HepG2 (cell line): Measurements from ENCODE around the gene ASAP2. TPM values are rescaled to one million over a fixed set of nuclear protein-coding genes. Genes with fewer than 3 reads are reported as not detected.
A peak's percentile ranks its signal among the peaks of the same experiment; 100 is the strongest.

ENCODE experiments used
- CEBPB ChIP-seq: IDR thresholded peaks from 2 replicates; pipeline ENCODE4 v1.6.1; 2011; ENCODE audit warnings: low read depth, low read length, improper control_type of control experiment, borderline replicate concordance
- CENPX ChIP-seq: sonication (generic); formaldehyde crosslinking; IDR thresholded peaks from 2 replicates; pipeline ENCODE4 v1.9.0; 2021; ENCODE audit warnings: mild to moderate bottlenecking, missing genetic modification reagents, moderate library complexity
- ETV5 ChIP-seq: IDR thresholded peaks from 2 replicates; pipeline ENCODE4 v1.6.1; 2018; ENCODE audit warnings: missing biosample characterization, missing genetic modification reagents, inconsistent platforms, borderline replicate concordance
- GATAD2A ChIP-seq: IDR thresholded peaks from 2 replicates; pipeline ENCODE4 v1.6.1; 2016
- MZF1 ChIP-seq: sonication (generic); formaldehyde crosslinking; IDR thresholded peaks from 2 replicates; pipeline ENCODE4 v1.8.1; 2023; ENCODE audit warnings: mild to moderate bottlenecking, missing genetic modification reagents, borderline replicate concordance
- SYNCRIP ChIP-seq: fragments of 200-400 bp; formaldehyde crosslinking; IDR thresholded peaks from 2 replicates; pipeline ENCODE4 v1.6.1; 2018; ENCODE audit warnings: mild to moderate bottlenecking, low read depth, low read length; ENCODE audit not compliant: insufficient read depth
- WIZ ChIP-seq: sonication (generic); formaldehyde crosslinking; IDR thresholded peaks from 2 replicates; pipeline ENCODE4 v1.5.1; 2020; ENCODE audit warnings: mild to moderate bottlenecking, missing genetic modification reagents
- polyA plus RNA-seq, 8 experiments: library from polyadenylated mRNA; depleted of rRNA in 3 of 8; stranded (reverse) in 7 of 8; unstranded in 1 of 8; fragments of >200 nt; fragmentation: Illumina TruSeq in 4 of 8; extraction: Trizol in 4 of 8; gene quantifications; 2 replicates each; pipeline versions ENCODE4 v1.2.1 to v1.2.3, GENCODE V29; 2011 to 2016; ENCODE audit warnings: low read depth in 4 of 8, missing spikeins in 1 of 8, mixed read lengths in 1 of 8; ENCODE audit not compliant: insufficient read depth in 1 of 8
- total RNA-seq, 5 experiments: library from RNA; depleted of rRNA; stranded (reverse); fragments of >200 nt; fragmentation: Illumina TruSeq; extraction: Trizol; gene quantifications; 2 replicates each; pipeline ENCODE4 v1.2.3, GENCODE V29; 2016; ENCODE audit warnings: low read depth in 1 of 5
- TF ChIP-seq, protein P1 (sequence below): sonication (generic); formaldehyde crosslinking; conservative IDR thresholded peaks from 2 replicates; pipeline ENCODE4 v1.8.0; 2022; ENCODE audit warnings: missing genetic modification reagents
- TF ChIP-seq, protein P2 (sequence below): sonication (generic); formaldehyde crosslinking; conservative IDR thresholded peaks from 2 replicates; pipeline ENCODE4 v1.4.0; 2020; ENCODE audit warnings: mild to moderate bottlenecking, missing genetic modification reagents, moderate library complexity
- TF ChIP-seq, protein P3 (sequence below): IDR thresholded peaks from 2 replicates; pipeline ENCODE4 v1.6.1; 2016; ENCODE audit warnings: low read depth
- TF ChIP-seq, protein P4 (sequence below): sonication (generic); formaldehyde crosslinking; IDR thresholded peaks from 2 replicates; pipeline ENCODE4 v1.4.0; 2020; ENCODE audit warnings: mild to moderate bottlenecking, missing genetic modification reagents
- TF ChIP-seq, protein P5 (sequence below): sonication (generic); formaldehyde crosslinking; IDR thresholded peaks from 2 replicates; pipeline ENCODE4 v1.9.0; 2022; ENCODE audit warnings: low read depth, missing genetic modification reagents

The ASAP2 gene
- total and polyA plus RNA-seq, 2 of the 13 experiments (the other 11 are each of a cell fraction or from before 2014, with no cell fraction given): 7.3 to 22.3 TPM

DNA sequence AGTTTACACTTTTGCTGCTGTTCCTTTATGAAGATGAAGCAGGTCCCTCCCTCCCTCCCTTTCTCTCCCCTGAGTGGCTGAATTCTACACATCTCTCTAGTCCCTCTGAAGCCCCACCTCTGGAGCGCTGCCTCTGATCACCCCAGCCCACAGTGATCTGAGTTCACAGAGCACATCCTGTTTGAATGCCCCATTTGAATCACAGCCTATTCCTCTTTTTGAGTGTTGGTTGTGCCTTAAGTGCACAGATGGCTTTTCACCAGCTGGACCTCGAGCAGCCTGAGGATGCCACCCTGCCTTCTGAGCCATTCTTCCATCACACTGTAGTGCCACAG, 129.6 kb downstream of the ASAP2 start (continued):
- TF ChIP-seq, protein P1, sequence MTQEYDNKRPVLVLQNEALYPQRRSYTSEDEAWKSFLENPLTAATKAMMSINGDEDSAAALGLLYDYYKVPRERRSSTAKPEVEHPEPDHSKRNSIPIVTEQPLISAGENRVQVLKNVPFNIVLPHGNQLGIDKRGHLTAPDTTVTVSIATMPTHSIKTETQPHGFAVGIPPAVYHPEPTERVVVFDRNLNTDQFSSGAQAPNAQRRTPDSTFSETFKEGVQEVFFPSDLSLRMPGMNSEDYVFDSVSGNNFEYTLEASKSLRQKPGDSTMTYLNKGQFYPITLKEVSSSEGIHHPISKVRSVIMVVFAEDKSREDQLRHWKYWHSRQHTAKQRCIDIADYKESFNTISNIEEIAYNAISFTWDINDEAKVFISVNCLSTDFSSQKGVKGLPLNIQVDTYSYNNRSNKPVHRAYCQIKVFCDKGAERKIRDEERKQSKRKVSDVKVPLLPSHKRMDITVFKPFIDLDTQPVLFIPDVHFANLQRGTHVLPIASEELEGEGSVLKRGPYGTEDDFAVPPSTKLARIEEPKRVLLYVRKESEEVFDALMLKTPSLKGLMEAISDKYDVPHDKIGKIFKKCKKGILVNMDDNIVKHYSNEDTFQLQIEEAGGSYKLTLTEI (CRISPR knock-in tag): no peak
- TF ChIP-seq SYNCRIP (no peak), ETV5 (CRISPR knock-in tag) (peak; percentile 85), WIZ (CRISPR knock-in tag) (no peak), GATAD2A (CRISPR knock-in tag) (peak; percentile 7; the same call in 1 of the 2 replicates), CENPX (no peak), MZF1 (no peak), CEBPB (no peak)
- TF ChIP-seq, protein P2, sequence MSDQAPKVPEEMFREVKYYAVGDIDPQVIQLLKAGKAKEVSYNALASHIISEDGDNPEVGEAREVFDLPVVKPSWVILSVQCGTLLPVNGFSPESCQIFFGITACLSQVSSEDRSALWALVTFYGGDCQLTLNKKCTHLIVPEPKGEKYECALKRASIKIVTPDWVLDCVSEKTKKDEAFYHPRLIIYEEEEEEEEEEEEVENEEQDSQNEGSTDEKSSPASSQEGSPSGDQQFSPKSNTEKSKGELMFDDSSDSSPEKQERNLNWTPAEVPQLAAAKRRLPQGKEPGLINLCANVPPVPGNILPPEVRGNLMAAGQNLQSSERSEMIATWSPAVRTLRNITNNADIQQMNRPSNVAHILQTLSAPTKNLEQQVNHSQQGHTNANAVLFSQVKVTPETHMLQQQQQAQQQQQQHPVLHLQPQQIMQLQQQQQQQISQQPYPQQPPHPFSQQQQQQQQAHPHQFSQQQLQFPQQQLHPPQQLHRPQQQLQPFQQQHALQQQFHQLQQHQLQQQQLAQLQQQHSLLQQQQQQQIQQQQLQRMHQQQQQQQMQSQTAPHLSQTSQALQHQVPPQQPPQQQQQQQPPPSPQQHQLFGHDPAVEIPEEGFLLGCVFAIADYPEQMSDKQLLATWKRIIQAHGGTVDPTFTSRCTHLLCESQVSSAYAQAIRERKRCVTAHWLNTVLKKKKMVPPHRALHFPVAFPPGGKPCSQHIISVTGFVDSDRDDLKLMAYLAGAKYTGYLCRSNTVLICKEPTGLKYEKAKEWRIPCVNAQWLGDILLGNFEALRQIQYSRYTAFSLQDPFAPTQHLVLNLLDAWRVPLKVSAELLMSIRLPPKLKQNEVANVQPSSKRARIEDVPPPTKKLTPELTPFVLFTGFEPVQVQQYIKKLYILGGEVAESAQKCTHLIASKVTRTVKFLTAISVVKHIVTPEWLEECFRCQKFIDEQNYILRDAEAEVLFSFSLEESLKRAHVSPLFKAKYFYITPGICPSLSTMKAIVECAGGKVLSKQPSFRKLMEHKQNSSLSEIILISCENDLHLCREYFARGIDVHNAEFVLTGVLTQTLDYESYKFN (CRISPR knock-in tag): no peak
- TF ChIP-seq, protein P3, sequence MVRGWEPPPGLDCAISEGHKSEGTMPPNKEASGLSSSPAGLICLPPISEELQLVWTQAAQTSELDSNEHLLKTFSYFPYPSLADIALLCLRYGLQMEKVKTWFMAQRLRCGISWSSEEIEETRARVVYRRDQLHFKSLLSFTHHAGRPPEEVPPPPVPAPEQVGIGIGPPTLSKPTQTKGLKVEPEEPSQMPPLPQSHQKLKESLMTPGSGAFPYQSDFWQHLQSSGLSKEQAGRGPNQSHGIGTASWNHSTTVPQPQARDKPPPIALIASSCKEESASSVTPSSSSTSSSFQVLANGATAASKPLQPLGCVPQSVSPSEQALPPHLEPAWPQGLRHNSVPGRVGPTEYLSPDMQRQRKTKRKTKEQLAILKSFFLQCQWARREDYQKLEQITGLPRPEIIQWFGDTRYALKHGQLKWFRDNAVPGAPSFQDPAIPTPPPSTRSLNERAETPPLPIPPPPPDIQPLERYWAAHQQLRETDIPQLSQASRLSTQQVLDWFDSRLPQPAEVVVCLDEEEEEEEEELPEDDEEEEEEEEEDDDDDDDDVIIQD (CRISPR knock-in tag): 0 out of 2 replicates have a peak, but pooled peaks have one; percentile 5
- TF ChIP-seq, protein P4, sequence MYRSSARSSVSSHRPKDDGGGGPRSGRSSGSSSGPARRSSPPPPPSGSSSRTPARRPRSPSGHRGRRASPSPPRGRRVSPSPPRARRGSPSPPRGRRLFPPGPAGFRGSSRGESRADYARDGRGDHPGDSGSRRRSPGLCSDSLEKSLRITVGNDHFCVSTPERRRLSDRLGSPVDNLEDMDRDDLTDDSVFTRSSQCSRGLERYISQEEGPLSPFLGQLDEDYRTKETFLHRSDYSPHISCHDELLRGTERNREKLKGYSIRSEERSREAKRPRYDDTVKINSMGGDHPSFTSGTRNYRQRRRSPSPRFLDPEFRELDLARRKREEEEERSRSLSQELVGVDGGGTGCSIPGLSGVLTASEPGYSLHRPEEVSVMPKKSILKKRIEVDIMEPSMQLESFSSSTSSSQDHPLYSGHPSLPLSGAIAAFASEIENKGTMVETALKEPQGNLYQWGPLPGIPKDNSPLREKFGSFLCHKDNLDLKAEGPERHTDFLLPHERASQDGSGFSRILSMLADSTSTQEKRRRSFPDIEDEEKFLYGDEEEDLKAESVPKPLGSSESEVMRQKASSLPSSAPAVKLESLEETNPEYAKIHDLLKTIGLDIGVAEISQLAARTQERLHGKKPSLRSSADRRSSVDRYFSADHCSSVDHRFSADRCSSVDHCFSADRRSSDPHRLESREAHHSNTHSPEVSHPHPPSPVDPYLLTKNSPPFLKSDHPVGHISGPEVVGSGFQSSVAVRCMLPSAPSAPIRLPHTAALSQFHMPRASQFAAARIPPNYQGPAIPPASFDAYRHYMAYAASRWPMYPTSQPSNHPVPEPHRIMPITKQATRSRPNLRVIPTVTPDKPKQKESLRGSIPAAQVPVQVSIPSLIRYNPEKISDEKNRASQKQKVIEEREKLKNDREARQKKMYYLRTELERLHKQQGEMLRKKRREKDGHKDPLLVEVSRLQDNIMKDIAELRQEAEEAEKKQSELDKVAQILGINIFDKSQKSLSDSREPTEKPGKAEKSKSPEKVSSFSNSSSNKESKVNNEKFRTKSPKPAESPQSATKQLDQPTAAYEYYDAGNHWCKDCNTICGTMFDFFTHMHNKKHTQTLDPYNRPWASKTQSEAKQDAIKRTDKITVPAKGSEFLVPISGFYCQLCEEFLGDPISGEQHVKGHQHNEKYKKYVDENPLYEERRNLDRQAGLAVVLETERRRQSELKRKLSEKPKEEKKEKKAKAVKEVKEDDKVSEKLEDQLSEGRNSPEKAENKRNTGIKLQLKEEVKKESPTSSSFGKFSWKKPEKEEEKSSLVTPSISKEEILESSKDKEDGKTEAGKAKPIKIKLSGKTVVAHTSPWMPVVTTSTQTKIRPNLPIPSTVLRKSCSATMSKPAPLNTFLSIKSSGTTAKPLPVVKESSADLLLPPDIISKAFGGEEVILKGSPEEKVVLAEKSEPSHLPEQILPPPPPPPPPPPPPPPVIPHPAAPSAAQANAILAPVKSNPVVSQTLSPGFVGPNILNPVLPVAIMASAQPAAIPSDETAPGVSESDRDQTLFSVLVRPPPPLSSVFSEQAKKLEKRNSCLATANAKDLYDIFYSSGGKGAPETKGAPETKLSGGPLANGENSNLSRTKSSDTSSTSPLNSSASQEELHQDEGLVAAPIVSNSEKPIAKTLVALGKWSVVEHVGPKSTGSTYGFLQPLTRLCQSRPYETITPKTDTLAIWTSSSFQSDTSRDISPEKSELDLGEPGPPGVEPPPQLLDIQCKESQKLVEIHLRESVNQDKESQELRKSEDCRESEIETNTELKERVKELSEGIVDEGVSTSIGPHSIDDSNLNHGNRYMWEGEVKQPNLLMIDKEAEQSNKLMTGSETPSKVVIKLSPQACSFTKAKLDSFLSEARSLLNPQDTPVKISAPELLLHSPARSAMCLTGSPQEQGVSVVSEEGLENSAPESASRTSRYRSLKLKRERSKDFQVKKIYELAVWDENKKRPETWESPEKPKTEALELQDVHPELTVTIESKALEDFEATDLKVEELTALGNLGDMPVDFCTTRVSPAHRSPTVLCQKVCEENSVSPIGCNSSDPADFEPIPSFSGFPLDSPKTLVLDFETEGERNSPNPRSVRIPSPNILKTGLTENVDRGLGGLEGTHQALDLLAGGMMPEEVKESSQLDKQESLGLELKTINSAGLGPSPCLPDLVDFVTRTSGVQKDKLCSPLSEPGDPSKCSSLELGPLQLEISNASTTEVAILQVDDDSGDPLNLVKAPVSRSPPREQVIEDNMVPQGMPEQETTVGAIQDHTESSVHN: no peak
- TF ChIP-seq, protein P5, sequence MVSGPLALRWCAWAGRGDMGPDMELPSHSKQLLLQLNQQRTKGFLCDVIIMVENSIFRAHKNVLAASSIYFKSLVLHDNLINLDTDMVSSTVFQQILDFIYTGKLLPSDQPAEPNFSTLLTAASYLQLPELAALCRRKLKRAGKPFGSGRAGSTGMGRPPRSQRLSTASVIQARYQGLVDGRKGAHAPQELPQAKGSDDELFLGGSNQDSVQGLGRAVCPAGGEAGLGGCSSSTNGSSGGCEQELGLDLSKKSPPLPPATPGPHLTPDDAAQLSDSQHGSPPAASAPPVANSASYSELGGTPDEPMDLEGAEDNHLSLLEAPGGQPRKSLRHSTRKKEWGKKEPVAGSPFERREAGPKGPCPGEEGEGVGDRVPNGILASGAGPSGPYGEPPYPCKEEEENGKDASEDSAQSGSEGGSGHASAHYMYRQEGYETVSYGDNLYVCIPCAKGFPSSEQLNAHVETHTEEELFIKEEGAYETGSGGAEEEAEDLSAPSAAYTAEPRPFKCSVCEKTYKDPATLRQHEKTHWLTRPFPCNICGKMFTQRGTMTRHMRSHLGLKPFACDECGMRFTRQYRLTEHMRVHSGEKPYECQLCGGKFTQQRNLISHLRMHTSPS (CRISPR knock-in tag): no peak
